ENCODE measurements around the gene APBA2.

DNA sequence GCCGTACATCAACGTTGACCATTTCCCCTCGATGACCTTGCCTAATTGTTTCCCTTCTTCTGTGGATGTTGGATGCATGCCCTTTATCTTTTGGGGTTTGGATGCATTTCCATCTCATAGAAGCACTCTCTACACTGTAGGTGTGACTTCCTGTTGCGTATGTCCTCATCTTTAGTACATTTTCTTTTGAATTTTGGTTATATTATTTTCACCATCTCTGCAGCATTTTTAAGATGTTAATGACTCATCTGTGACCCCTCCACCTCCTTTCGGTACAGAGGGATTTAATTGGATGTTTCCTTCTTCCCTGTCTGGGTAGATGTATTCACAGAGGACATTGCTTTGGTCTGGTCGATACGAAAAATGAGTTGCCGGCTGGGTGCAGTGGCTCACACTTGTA is 172.1 kb downstream of the APBA2 start:
- TF ChIP-seq, protein P1, sequence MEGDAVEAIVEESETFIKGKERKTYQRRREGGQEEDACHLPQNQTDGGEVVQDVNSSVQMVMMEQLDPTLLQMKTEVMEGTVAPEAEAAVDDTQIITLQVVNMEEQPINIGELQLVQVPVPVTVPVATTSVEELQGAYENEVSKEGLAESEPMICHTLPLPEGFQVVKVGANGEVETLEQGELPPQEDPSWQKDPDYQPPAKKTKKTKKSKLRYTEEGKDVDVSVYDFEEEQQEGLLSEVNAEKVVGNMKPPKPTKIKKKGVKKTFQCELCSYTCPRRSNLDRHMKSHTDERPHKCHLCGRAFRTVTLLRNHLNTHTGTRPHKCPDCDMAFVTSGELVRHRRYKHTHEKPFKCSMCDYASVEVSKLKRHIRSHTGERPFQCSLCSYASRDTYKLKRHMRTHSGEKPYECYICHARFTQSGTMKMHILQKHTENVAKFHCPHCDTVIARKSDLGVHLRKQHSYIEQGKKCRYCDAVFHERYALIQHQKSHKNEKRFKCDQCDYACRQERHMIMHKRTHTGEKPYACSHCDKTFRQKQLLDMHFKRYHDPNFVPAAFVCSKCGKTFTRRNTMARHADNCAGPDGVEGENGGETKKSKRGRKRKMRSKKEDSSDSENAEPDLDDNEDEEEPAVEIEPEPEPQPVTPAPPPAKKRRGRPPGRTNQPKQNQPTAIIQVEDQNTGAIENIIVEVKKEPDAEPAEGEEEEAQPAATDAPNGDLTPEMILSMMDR (IDR thresholded peaks at IDR 0.05; ENCODE audit: borderline replicate concordance, extremely low read depth, low read length, poor library complexity, severe bottlenecking), result no peak
- TF ChIP-seq EZH2 (IDR thresholded peaks at IDR 0.05; ENCODE audit: borderline replicate concordance, low read depth, low read length, severe bottlenecking), result no peak

All from DND-41 (cell line).